Tibial artery (tissue), 4 donors: ENCODE results near the gene DLG2.
"Not testable (repeated sequence)": the region's sequence is repeated elsewhere in the genome, so short reads cannot be mapped to it uniquely, and the experiment has no call there.

ENCODE experiments used
- DNase-seq, 2 donors: peaks; one replicate each; pipeline ENCODE4 v3.0.0-alpha.2; 2019
- H3K27ac ChIP-seq, 2 donors: fragments of 200-600 bp; sonication (generic) in 1 of 2; 1 replicate in 1 of 2; 2 replicates in 1 of 2; pipeline ENCODE4 v1.5.1; 2018 to 2019; ENCODE audit warnings: mild to moderate bottlenecking in 1 of 2
- H3K27me3 ChIP-seq, 2 donors: fragments of 200-600 bp; sonication (generic) in 1 of 2; one replicate each; pipeline versions ENCODE4 v1.5.1 to v1.6.0; 2016 to 2019
- H3K36me3 ChIP-seq, 3 donors: fragments of 200-600 bp; sonication (generic) in 2 of 3; one replicate each; pipeline ENCODE4 v1.5.1; 2016 to 2019; ENCODE audit warnings: mild to moderate bottlenecking in 2 of 3
- H3K4me1 ChIP-seq, 4 donors: fragments of 200-600 bp; sonication (generic) in 2 of 4; 1 replicate in 3 of 4; 2 replicates in 1 of 4; pipeline ENCODE4 v1.5.1; 2016 to 2019
- H3K4me3 ChIP-seq, 2 donors: fragments of 200-600 bp; sonication (generic) in 1 of 2; 1 replicate in 1 of 2; 2 replicates in 1 of 2; pipeline ENCODE4 v1.5.1; 2018 to 2019; ENCODE audit warnings: mild to moderate bottlenecking in 2 of 2
- H3K9me3 ChIP-seq, 3 donors: fragments of 200-600 bp; sonication (generic) in 1 of 3; one replicate each; pipeline ENCODE4 v1.5.1; 2016 to 2019
- CTCF ChIP-seq, 2 experiments: fragments of 200-600 bp in 1 of 2; fragments of 450-650 bp in 1 of 2; IDR thresholded peaks; one replicate each; pipeline ENCODE4 v1.5.1; 2017 to 2019; ENCODE audit warnings: antibody characterized with exemption in 2 of 2, mild to moderate bottlenecking in 1 of 2, moderate library complexity in 1 of 2
- intact Hi-C: fragments of 100-400 bp; cut with DNase I; formaldehyde crosslinking; loops from one replicate; pipeline ENCODE4 v1.15.0; 2023; ENCODE audit warnings: low total_unique reads

The DLG2 gene

GRCh38 chr11:85127349-85127748 is 499.8 kb downstream of the DLG2 start:
- DNase-seq, result no peak
- TF ChIP-seq CTCF (IDR thresholded peaks at IDR 0.05), result no peak
- Histone ChIP-seq H3K4me1 (peaks cover 0 to 2% (median 0%) of the 10 kb centered on the region in 4 donors), H3K27ac (no peak overlapping the region), H3K4me3 (no peak overlapping the region), H3K9me3 (no peaks in the 10 kb centered on the region), H3K27me3 (no peaks in the 10 kb centered on the region), H3K36me3 (no peaks in the 10 kb centered on the region)
- intact Hi-C loops, result no loop called here

- intact Hi-C loops, result no loop called here
- no peak for DNase-seq
- TF ChIP-seq CTCF (IDR thresholded peaks at IDR 0.05), result no peak
These were observed 503.4 kb downstream of the DLG2 start for GRCh38 chr11:85123752-85124231.

GRCh38 chr11:85118151-85118550 is 509.0 kb downstream of the DLG2 start:
- intact Hi-C loops, result no loop called here
- Histone ChIP-seq H3K9me3 (no peaks in the 10 kb centered on the region), H3K27me3 (no peaks in the 10 kb centered on the region), H3K4me3 (no peak overlapping the region), H3K4me1 (no peaks in the 10 kb centered on the region), H3K27ac (no peak overlapping the region), H3K36me3 (no peaks in the 10 kb centered on the region)
- no peak for DNase-seq
- TF ChIP-seq CTCF (IDR thresholded peaks at IDR 0.05), result no peak

More at GRCh38 chr11:85123752-85124231, 503.4 kb downstream of the DLG2 start:
- no peaks in the 10 kb centered on the region for H3K36me3 ChIP-seq
- H3K27ac ChIP-seq, result no peak overlapping the region
- no peak overlapping the region for H3K4me3 ChIP-seq
- no peaks in the 10 kb centered on the region for H3K9me3 ChIP-seq
- no peaks in the 10 kb centered on the region for H3K27me3 ChIP-seq
- H3K4me1 ChIP-seq, result no peaks in the 10 kb centered on the region

- Histone ChIP-seq H3K27me3 (no peaks in the 10 kb centered on the region), H3K27ac (no peak overlapping the region), H3K4me1 (no peaks in the 10 kb centered on the region), H3K36me3 (no peaks in the 10 kb centered on the region), H3K9me3 (no peaks in the 10 kb centered on the region), H3K4me3 (no peak overlapping the region)
- no peak for DNase-seq
- TF ChIP-seq CTCF (IDR thresholded peaks at IDR 0.05), result no peak
- intact Hi-C loops, result no loop called here
These were observed 511.3 kb downstream of the DLG2 start for GRCh38 chr11:85115798-85116197.

GRCh38 chr11:85114786-85115185 is 512.4 kb downstream of the DLG2 start:
- intact Hi-C loops, result no loop called here
- no peak for TF ChIP-seq CTCF (IDR thresholded peaks at IDR 0.05)
- no peak overlapping the region for H3K4me3 ChIP-seq
- DNase-seq, result no peak
- no peak overlapping the region for H3K27ac ChIP-seq
- H3K4me1 ChIP-seq, result no peaks in the 10 kb centered on the region
- no peaks in the 10 kb centered on the region for H3K27me3 ChIP-seq
- H3K36me3 ChIP-seq, result no peaks in the 10 kb centered on the region
- H3K9me3 ChIP-seq, result no peaks in the 10 kb centered on the region

- H3K27me3 ChIP-seq, H3K4me3 ChIP-seq, H3K36me3 ChIP-seq, H3K9me3 ChIP-seq, intact Hi-C loops, DNase-seq, H3K27ac ChIP-seq, H3K4me1 ChIP-seq: not testable (repeated sequence)
These were observed 516.9 kb downstream of the DLG2 start for GRCh38 chr11:85110246-85110645.
